MM.1S (cell line): ENCODE measurements around the gene STK17A.
"Not testable (repeated sequence)": the region's sequence is repeated elsewhere in the genome, so short reads cannot be mapped to it uniquely, and the experiment has no call there.

ENCODE experiments used
- EZH2 ChIP-seq: fragments of 300-600 bp; sonication (generic); optimal IDR thresholded peaks from 2 replicates; pipeline ENCODE3; 2017; ENCODE audit warnings: low read depth, mild to moderate bottlenecking, antibody characterized with exemption, low read length, mixed read lengths
- EZH2phosphoT487 ChIP-seq: fragments of 300-600 bp; sonication (generic); IDR thresholded peaks from 2 replicates; pipeline ENCODE4 v1.6.1; 2018; ENCODE audit warnings: antibody characterized with exemption, low read length

DNA sequence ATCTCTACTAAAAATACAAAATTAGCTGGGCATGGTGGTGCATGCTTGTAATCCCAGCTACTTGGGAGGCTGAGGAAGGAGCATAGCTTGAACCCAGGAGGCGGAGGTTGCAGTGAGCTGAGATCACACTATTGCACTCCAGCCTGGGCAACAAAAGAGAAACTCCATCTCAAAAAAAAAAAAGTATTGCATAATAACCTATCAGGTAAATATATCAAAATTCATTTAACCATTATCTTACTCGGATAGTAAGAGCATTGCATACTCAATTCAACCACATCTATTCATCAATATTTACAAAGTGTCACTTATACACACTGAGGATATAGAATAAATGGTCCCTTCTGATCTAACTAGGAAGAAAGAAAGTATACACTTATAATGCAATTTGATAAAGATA is 9.1 kb upstream of the STK17A start:
- not testable (repeated sequence) for TF ChIP-seq EZH2phosphoT487, EZH2
